HG03135 (cell line): ENCODE results near the gene FAAP100.

ENCODE experiments used
- ATAC-seq: cut with Tn5 transposase; IDR thresholded peaks from one replicate; pipeline ENCODE4 v1.9.1; 2021; ENCODE audit warnings: mild to moderate bottlenecking, moderate library complexity; ENCODE audit not compliant: unreplicated experiment

FAAP100 gene

DNA sequence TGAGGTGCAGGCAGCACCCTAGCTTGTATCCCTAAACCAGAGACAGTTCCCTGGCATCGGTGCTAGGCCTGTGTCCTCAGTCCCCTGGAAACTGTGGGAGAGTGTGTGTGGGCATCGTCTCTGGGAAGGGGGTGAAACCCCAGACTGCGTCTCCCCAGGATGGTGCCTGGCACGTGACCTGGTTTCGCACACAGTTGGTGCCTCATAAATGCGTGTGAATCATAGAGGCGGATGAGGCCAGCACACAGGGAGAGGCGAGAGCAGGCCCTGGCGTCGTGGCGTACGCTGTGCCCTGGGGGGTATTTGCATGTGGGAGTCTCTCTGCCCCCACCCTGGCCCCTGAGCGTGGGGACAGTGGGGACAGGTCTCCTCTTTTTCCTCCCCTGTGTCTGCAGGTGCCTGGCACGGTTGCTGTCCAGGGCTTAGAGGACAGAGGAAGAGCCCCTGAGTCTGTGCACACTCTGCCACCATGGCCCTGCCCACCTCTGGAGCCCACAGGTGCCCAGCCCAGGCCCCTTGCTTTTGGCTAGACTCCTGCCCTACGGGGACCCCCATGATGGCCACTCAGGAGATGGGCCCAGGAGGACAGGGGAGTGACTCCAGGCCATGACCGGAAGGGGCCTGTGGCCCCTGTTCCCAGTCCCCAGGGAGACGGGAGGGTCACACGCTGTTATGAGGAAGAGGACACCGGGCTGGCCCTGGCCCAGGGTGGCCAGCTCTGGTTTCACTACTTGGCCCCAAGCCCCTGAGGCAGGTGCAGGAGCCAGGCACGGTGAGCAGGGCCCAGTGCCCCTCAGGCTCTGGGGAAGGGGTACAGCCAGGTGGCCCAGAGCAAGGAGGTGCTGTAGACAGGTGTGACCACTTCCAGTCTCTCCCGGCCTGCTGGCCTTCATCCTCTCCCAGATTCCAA, 25.2 kb downstream of the FAAP100 start:
- ATAC-seq = no peak

DNA sequence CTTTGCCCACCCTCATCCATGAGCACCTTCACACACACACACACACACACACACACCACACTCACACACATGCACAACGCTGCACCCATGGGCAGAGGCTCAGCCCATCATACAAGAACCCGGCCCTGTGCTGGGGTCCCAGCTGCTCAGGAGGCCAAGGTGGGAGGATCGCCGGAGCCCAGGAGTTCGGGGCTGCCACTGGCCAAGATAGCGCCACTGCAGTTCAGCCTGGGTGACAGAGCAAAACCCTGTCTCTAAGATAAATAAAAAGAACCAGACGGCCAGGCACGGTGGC, 27.3 kb downstream of the FAAP100 start:
- no peak for ATAC-seq

DNA sequence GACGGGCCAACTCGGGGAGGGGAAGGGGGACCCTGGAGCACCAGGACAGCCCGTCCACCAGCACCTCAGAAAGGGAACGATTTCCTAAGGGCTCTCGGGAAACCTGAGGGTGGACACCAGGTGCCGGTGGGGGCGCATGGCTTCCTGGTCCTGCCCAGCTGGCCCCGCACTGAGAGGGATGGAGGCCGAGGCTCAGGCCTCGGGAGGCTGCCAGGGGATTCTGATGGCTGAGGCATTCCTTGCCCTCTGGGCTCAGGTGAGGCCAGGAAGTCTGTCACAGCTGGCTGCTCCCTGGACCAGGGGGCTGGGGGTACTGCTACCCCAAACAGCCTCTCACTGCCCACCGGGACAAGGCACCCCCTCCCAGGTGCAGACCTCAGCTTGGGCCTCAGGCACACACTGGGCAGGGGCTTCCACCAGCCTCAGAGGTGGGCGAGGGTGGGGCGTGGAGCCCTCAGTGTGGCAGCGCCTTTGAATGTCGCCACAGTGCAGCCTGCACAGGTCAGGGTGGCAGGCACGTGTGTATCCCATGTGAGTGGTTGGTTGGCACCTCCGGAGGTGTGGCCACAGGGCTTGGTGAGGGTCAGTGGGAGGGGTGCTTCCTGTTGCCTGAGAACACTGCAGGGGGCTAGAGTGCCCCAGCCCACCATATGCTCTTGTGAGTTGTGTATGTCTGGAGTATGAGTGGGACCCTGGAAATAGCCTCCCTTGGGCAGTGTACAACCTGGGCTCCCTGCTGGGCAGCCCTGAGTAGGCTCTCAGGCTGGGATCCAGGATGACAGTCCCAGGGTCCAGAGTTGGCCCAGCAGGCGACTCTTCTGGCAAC, 27.9 kb downstream of the FAAP100 start:
- ATAC-seq = no peak

DNA sequence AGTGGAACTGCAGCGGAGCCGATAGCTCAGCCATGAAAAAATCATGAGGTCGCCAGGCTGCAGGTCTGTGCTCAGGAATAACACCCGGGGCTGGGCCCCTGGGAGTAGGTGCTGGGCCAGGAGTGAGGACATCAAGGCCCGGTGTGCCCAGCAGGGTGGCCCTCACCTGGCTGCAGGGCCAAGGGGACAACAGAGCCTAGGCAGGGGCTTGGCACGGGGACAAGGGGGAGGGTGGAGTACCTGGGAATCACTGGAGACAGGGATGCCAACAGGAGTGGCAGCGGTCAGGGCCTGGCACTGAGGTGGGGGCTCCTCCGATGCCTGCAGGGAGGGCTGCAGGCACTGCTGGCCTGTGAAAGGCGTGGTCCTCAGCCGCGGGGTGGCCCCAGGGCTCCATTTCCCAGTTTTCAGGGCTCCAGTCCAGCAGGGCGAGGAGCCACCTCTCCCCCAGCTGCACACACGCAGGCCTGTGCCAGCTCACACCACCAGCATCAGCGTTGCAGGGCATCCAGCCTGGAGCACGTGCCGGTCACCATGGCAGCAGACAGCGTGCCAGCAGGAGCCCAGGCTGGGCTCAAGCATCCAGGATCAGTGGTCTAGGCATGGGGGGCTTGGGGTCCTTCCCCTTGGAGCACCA, 28.6 kb downstream of the FAAP100 start:
- no peak for ATAC-seq

DNA sequence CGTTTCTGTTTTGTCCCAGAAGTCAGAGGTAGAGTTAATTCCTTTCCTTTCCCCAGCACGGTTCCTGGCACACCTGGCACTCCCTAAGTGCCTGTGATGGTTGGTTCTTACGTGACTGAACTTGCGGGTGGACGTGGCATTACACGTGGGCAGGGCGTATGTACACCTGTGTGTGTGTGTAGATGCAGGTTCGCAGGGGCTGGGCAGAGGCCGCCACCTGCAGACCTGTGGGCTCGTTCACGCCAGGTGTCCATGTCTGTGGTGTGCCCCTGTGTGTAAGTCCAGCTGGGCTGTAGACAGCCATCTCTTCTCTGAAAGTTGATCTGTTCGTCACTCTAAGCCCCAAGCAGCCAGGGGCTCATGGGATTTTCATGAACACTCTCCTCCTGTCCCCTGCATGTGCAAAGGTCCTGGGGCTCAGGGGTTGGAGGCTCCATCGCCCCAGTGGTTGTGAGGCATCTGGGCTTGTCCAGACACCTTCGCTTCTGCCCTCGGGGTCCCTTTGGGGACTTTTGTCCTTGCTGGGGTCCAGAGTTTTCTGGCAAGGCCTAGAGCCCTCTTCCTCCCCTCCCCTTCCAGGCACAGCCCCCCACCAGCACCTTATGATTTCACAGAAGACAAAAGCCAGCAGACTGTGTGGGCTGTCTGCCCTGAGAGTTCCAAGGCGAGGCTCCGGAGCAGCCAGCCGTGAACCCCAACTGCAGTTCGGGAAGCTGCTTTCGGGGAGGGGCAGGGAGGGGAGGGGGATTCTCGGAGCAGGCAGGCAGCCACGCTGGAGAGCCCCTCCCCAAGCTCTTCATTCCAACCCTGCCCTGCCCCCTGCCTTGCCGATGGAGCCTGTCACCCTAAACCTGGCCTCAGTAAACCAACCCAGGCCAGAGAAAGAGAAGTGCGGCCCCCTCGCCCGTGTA, 29.4 kb downstream of the FAAP100 start:
- ATAC-seq = no peak

DNA sequence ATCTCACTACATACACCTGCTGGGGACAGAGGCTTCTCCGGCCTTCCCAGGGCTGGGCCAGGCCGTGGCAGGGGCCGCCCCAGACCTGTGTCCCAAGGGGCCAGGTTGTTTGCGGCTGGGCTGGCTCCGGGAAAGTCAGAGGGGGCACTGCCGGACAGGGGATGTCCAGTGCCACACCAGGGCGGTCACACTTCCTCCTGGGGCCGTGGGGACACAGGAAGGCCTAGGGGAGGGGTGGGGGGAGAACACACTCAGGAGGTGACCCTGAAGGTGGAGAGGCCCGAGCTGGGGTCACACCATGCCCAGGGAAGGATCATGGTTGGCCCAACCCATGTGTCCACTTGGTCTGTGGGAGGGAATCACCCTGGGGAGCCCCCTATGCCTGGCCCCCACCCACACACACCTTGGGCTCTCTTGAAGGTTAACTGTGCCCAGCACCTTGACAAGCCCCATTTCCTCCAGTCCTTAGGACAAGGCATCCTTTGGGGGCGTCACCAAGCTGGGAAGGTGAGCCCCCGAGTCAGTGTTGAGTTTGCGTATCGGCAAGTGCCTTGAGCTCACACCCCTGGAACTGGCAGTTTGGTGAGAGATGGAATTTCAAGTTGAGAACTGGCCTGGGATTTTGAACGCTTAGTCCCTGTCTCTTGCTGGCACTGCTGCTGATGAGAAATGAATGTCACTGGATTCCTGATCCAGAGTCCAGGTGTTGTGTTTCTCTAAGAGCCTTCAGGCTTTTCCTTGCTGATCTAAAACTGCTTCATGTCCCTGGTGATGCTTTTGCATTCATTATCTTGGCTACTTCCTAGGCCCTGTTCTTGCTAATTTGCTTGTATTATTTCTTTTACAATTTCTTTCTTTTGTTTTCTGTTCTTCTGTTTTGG, 31.9 kb downstream of the FAAP100 start:
- no peak for ATAC-seq

DNA sequence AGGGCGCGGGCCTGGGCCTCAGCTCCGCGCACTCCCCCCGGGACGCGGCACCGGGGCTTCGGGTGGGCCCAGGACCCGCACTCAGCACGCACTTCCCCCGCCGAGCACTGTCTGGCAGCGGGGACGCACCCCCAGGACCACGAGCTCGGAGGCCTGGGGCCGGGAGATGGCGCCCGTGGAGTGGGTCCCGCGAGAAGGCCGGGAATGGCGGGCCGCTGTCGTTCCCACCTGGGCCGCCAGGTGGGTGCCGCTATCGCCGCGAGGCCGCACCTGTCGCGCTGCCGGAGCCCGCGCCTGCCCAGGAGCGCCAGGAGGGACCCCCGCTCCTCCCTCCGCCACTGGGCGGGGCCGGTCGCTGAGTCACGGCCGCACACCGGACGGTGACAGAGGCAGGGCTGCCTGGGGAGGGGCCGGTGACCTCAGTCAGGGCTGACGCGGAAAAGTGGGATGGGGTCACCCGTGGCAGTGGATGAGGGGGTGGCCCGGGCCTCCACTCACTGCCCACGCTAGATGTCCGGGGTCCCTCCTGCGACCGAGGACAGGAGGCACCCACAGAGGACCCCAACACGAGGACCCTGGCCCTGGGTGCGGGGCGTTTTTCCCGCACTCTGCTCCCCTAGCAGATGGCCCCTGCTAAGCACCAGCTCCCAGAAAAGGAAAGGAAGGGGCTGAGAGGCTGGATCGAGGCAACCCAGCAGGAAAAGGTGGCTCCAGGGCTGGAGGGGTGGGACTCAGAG, 32.7 kb downstream of the FAAP100 start:
- ATAC-seq = no peak

DNA sequence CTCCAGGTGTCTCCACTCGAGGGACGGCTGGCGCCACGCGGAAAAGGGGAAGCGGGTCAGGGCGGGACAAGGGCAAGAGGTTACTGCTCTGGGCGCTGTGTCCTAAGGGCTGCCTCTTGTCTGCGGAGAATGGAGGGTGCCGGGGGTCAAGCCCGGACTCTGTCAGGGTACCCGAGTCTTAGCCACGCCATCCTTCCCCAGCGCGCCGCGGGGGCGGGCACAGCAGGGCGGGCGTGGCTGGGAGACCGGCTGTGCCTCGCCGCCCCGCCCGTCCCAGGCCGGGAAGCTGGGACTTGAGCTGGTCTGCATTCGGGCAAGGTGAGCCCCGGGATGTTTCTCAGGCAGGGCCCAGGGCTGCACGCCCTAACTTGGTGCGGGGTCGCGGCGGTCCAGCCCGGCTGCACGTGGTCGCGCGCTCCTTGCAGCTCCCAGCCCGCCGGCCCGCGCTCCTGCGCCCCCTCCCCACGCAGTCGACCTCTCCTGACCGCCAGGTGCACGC, 33.3 kb downstream of the FAAP100 start:
- no peak for ATAC-seq

DNA sequence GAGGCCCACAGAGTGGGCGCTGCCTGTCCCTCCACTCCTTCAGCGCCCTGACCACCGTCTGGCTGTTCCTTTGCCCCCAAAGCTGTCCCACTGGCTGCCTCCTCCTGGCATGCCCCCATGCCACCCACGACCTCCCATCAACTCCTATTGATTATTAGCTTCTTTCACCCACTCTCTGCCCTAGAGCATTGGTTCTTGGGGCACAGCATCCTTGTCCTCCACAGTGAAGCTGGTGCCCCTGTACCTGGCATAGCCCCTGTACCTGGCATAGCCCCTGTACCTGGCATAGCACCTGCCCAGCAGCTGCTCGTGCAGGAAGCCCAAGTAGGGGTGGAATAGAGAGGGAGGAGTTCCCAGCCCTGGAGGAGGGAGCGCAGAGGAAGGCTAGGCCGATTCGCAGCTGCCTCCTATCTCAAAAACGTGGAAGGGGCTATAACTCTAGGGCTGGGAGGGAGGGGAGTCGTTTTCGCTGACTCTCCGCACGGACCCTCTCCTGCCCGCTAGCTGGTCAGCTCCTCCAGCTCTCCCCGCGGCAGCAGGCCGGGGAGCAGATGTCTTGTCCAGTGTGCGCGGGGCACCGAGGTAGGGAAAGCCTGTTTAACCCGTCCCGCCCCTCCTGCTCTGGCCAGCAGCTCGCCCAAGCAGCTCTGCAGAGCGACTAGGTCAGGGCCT, 33.9 kb downstream of the FAAP100 start:
- no peak for ATAC-seq

DNA sequence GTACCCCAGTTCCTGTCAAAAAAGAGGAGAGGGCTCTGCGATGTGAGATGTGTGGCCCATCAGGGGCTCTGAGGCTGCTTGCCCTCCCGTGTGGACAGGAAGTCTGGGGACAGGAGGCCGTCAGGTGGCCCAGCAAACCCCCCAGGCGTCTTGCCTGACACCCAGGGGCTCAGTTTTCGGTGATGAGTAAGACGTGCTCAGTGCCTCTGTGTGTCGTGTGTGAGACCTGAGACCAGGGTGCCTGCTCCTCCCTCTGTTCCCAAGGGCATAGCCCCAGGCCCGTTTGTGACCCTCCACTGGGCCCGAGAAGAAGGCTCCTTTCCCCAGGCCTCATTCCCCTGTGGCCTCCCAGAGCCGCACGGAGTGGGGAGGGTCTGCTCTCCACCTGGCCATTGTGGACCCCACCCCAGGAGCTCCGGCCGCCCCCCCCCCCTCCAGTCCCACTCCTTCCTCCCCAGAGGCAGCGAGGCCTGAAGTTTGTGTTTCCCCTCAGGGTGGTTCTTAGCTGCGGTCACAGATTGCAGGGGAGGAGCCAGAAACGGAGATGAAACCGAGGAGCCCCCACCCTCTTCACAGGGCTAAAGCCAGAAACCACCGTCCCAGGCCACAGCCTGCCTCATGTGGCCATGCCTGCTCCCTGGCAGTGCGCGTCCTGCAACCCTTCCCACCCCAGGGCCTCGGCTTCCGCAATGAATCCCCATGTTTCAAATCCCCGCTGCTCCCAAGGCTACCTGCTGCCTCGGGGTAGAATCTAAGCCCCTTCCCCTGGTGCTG, 34.6 kb downstream of the FAAP100 start:
- ATAC-seq = peak; percentile 27

DNA sequence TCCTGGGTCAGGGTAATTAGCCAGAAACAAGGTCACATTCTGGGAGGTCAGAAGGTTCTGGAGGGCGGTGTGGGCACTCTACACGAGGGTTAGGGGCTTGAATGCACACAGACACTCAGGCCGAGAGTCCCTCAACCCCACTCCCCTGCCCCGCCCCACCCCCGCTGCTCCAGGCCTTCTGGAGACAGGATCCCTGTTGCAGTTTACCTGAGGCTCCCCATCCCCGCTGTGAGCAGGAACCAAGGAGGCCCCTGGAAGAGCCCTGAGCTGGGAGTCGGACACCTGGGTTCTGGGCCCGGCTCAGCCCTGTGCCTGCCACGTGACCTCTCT, 35.2 kb downstream of the FAAP100 start:
- no peak for ATAC-seq

DNA sequence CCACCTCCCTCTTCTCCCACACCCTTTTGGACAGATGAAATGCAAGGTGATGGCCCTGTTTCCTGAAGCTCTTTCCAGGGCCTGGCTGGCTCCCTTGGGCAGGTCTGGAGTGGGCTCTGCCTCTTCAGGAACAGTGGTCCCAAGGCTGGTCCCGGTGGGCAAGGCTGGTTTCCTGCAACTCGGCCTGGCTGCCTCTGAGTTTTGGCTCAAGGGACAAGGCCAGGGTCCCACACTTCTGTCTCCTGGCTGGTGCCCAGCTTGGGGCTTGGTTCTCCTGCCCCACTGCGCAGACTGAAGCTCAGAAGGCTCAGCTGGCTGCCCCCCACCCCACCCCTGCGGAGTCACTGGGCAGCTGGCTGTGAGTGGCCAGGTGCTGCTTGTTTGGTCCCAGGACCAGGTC, 35.7 kb downstream of the FAAP100 start:
- ATAC-seq = no peak

DNA sequence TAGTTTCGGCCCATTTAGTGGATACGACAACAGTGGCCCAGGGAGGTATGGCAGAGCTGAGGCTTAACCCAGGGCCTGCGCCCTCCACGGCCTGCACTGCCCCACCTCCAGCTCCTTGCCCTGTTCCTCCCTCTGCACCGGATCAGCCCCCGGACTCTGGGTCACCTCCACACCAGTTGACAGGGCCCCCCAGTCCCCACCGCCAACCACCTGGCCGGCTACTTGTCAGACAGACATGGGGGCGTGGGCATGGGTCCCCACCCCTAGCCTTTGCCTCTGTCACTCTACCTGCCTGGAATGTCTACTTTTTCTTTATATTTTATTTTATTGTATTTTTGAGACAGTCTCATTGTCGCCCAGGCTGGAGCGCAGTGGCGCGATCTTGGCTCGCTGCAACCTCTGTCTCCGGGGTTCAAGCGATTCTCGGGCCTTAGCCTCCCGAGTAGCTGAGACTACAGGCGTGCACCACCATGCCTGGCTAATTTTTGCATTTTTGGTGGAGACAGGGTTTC, 36.6 kb downstream of the FAAP100 start:
- no peak for ATAC-seq

DNA sequence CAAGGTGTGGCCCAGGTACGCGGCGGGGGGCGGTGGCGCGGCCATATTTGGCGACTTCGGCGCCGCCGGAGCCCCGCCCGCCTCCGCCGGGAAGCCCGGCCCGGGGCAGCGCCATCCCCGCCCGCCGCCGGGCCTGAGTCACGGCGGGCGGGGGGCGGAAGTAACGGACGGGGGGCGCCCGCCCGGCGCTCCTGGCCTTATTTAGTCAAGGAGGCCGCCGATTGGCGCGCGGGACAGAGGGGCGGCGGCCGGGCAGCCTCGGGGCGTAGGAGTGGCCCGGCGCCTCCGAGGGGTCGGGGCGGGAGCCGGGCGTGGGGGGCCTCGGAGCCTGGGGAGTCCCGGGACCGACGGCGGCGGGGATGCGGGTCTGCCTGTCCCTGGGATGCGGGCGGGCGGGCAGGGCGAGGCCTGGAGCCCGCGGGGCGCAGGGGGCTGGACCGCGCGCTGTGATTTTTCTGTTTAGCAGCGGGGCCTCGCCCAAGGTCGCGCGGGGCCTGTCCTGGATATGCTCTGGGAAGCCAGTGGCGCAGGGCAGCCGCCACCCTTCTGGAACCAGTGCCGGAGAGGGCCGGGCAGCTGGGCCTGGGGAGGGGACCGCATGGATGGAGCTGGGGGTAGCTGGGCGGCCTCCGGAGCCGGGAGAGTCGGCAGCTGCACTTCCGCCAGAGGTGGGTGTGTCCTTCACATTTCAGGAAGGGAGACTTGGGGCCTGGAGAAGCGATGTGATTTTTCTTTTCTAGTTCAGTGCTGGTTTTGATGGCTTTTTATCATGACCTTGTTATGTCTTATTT, 37.2 kb downstream of the FAAP100 start:
- ATAC-seq = peak; percentile 23

DNA sequence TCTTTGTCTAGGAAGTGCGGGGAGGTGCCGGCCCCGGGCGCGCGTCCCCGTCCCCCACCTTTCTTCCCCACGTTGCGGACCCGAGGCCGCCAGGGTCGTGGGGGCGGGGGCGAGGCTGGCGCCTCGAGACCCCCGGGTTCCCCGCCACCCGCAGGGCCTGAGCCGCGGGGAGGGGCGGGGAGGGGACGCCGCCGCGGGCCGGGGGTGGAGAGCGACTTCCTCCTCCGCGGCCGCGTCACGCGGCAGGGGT, 37.7 kb downstream of the FAAP100 start:
- ATAC-seq = no peak

DNA sequence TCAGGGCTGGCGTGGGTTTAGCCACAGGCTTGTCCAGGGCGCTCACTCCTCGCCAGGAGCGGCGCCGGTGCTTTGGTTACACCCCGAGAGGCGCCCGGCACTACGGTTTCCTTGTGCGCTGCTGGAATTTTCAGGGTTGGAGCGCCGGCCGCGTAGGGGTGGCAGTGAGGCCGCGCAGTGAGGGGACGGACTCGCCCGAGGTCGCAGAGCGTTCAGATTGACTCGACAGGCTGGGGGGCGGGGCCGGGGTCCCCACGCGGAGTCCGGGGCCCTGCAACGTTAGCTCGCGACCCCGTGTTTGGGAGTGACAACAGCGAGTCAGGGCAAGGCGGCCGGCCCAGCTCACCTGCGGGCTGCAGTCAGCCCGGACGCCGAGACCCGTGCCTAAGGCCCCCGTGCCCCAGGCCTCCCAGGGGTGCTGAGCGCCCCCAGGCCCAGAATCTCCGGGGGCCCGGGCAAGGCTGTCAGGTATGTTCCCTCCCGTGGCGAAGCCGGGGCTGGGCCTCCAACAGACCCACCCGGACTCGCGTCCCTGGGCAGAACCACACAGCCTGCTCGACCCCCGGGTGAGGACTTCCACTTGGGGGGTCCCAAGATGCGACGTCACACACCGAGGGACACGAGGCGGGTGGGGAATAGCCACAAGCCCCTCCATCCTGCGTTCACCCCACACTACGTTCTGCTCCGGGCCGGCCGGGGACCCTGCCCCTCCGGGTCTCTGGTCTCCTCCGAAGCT, 38.2 kb downstream of the FAAP100 start:
- no peak for ATAC-seq
